ENCODE results near the gene CTNNBIP1. TPM values are rescaled to one million over a fixed set of nuclear protein-coding genes. Genes with fewer than 3 reads are reported as not detected.

Gene CTNNBIP1
- total RNA-seq, 2 donors from 2014 or later, result 65.0 to 69.5 TPM

- no peak for DNase-seq
- Mint-ChIP-seq H3K4me1 (peaks cover 25% of the 10 kb centered on the region), H3K36me3 (ENCODE audit: low read depth) (no peaks in the 10 kb centered on the region), H3K27ac (no peak overlapping the region), H3K9me3 (no peaks in the 10 kb centered on the region), H3K4me3 (no peak overlapping the region), H3K27me3 (ENCODE audit: insufficient read depth) (no peaks in the 10 kb centered on the region)
- H3K4me3 ChIP-seq (ENCODE audit: low read length), result no peak overlapping the region
- H3K9ac ChIP-seq (ENCODE audit: extremely low read depth, low read length, poor library complexity, severe bottlenecking), result no peak overlapping the region
- peaks cover 12% of the 10 kb centered on the region for H3K4me1 ChIP-seq (ENCODE audit: control insufficient read depth, insufficient read depth, low read length)
- no peaks in the 10 kb centered on the region for H3K27me3 ChIP-seq (ENCODE audit: control insufficient read depth, insufficient read depth, low read length, poor library complexity, severe bottlenecking)
- H3K9me3 ChIP-seq (ENCODE audit: control insufficient read depth, low read length), result no peaks in the 10 kb centered on the region
- WGBS, 2 experiments (ENCODE audit: insufficient coverage in 1 of 2, insufficient read length in 1 of 2), result 91 to 100% methylated on average over 1 to 2 of the region's 2 CpGs
- H3K36me3 ChIP-seq (ENCODE audit: control insufficient read depth, insufficient read depth, low read length), result no peaks in the 10 kb centered on the region
- no peak for TF ChIP-seq CTCF (conservative IDR thresholded peaks at IDR 0.05)
- no peak overlapping the region for H3K27ac ChIP-seq (ENCODE audit: low read depth, low read length)
Measured at GRCh38 chr1:9847269-9847668, 62.8 kb downstream of the CTNNBIP1 start.

- Mint-ChIP-seq H3K4me3 (no peak overlapping the region), H3K27me3 (ENCODE audit: insufficient read depth) (no peaks in the 10 kb centered on the region), H3K4me1 (peaks cover 25% of the 10 kb centered on the region), H3K9me3 (no peaks in the 10 kb centered on the region), H3K36me3 (ENCODE audit: low read depth) (no peaks in the 10 kb centered on the region), H3K27ac (no peak overlapping the region)
- H3K9ac ChIP-seq (ENCODE audit: extremely low read depth, low read length, poor library complexity, severe bottlenecking), result no peak overlapping the region
- H3K4me3 ChIP-seq (ENCODE audit: low read length), result no peak overlapping the region
- no peaks in the 10 kb centered on the region for H3K36me3 ChIP-seq (ENCODE audit: control insufficient read depth, insufficient read depth, low read length)
- no peaks in the 10 kb centered on the region for H3K27me3 ChIP-seq (ENCODE audit: control insufficient read depth, insufficient read depth, low read length, poor library complexity, severe bottlenecking)
- TF ChIP-seq CTCF (conservative IDR thresholded peaks at IDR 0.05), result no peak
- H3K27ac ChIP-seq (ENCODE audit: low read depth, low read length), result no peak overlapping the region
- 59 to 71% methylated on average over 12 to 17 of the region's 17 CpGs for WGBS, 2 experiments (ENCODE audit: insufficient coverage in 1 of 2, insufficient read length in 1 of 2)
- H3K9me3 ChIP-seq (ENCODE audit: control insufficient read depth, low read length), result no peaks in the 10 kb centered on the region
- peaks cover 12% of the 10 kb centered on the region for H3K4me1 ChIP-seq (ENCODE audit: control insufficient read depth, insufficient read depth, low read length)
- peak; percentile 60 for DNase-seq
Measured at GRCh38 chr1:9846611-9847171, 63.4 kb downstream of the CTNNBIP1 start.

GRCh38 chr1:9845914-9846313, 64.2 kb downstream of the CTNNBIP1 start:
- H3K9ac ChIP-seq (ENCODE audit: extremely low read depth, low read length, poor library complexity, severe bottlenecking), result no peak overlapping the region
- 91 to 95% methylated on average over 2 to 9 of the region's 9 CpGs for WGBS, 2 experiments (ENCODE audit: insufficient coverage in 1 of 2, insufficient read length in 1 of 2)
- peaks cover 12% of the 10 kb centered on the region for H3K4me1 ChIP-seq (ENCODE audit: control insufficient read depth, insufficient read depth, low read length)
- Mint-ChIP-seq H3K4me3 (no peak overlapping the region), H3K27me3 (ENCODE audit: insufficient read depth) (peaks cover 1% of the 10 kb centered on the region), H3K27ac (no peak overlapping the region), H3K4me1 (peaks cover 25% of the 10 kb centered on the region), H3K9me3 (no peaks in the 10 kb centered on the region), H3K36me3 (ENCODE audit: low read depth) (no peaks in the 10 kb centered on the region)
- TF ChIP-seq CTCF (conservative IDR thresholded peaks at IDR 0.05), result no peak
- peak; percentile 43 for DNase-seq
- H3K4me3 ChIP-seq (ENCODE audit: low read length), result no peak overlapping the region
- no peaks in the 10 kb centered on the region for H3K9me3 ChIP-seq (ENCODE audit: control insufficient read depth, low read length)
- H3K27me3 ChIP-seq (ENCODE audit: control insufficient read depth, insufficient read depth, low read length, poor library complexity, severe bottlenecking), result no peaks in the 10 kb centered on the region
- H3K27ac ChIP-seq (ENCODE audit: low read depth, low read length), result no peak overlapping the region
- H3K36me3 ChIP-seq (ENCODE audit: control insufficient read depth, insufficient read depth, low read length), result no peaks in the 10 kb centered on the region

Measured in endodermal cell (in vitro differentiated cells).